Left lung (tissue), 10 donors: Measurements from ENCODE around the gene KIAA2012. TPM values are rescaled to one million over a fixed set of nuclear protein-coding genes. Genes with fewer than 3 reads are reported as not detected.

Source experiments
- ATAC-seq: fragments of 200-7000 bp; cut with Tn5 transposase; one replicate; pipeline ENCODE4 v1.9.1; 2020; ENCODE audit warnings: moderate library complexity
- DNase-seq, 4 donors: peaks; one replicate each; pipeline ENCODE4 v3.0.0-alpha.2; 2013 to 2020
- H3K27ac ChIP-seq, 2 donors: fragments of 200-600 bp; sonication (generic) in 1 of 2; one replicate each; pipeline versions ENCODE4 v1.5.0 to v1.8.0; 2020 to 2021
- H3K27me3 ChIP-seq, 2 donors: fragments of 200-600 bp; sonication (generic) in 1 of 2; one replicate each; pipeline versions ENCODE4 v1.5.0 to v1.8.0; 2020 to 2021
- H3K36me3 ChIP-seq, 2 donors: fragments of 200-600 bp; sonication (generic) in 1 of 2; one replicate each; pipeline versions ENCODE4 v1.5.0 to v1.8.0; 2020 to 2021
- H3K4me1 ChIP-seq, 2 donors: fragments of 200-600 bp; one replicate each; pipeline ENCODE4 v1.8.0; 2021
- H3K4me3 ChIP-seq, 2 donors: fragments of 200-600 bp; sonication (generic) in 1 of 2; one replicate each; pipeline versions ENCODE4 v1.5.0 to v1.8.0; 2020 to 2021; ENCODE audit warnings: mild to moderate bottlenecking in 1 of 2
- H3K9me3 ChIP-seq, 2 donors: fragments of 200-600 bp; sonication (generic) in 1 of 2; one replicate each; pipeline versions ENCODE4 v1.5.0 to v1.8.0; 2020 to 2021
- CTCF ChIP-seq, 2 donors: fragments of 200-600 bp; sonication (generic) in 1 of 2; IDR thresholded peaks; one replicate each; pipeline versions ENCODE4 v1.5.0 to v1.8.0; 2021; ENCODE audit warnings: antibody characterized with exemption in 2 of 2
- intact Hi-C, 2 donors: fragments of 100-400 bp; cut with DNase I; formaldehyde crosslinking; loops; one replicate each; pipeline versions ENCODE4 v1.11.2 to v1.14.2; 2022
- polyA plus RNA-seq, 6 donors: library from polyadenylated mRNA; unstranded; fragments of 120-200 nt; gene quantifications; one replicate each; pipeline ENCODE4 v1.2.1, GENCODE V29; 2013; ENCODE audit not compliant: insufficient read length in 6 of 6
- total RNA-seq, 2 donors: library from RNA; stranded (reverse); fragmentation: NEBNext Ultra II Directional; extraction: Animal tissue kit (Norgen Biotek cat#: 25700); gene quantifications; one replicate each; pipeline ENCODE4 v1.2.1, GENCODE V29; 2021
- donor health status: DM: no; HTN: yes; CAD: no.
- donor health status: DM: no; HTN: no; CAD: no.

The KIAA2012 gene
- total and polyA plus RNA-seq, 8 donors: 0.46 to 2.8 (median 1.5) TPM; not detected in 1

- H3K36me3 ChIP-seq: no peaks in the 10 kb centered on the region
- no peak for TF ChIP-seq CTCF (IDR thresholded peaks at IDR 0.05)
- no peak overlapping the region for H3K27ac ChIP-seq
- intact Hi-C loops: loop anchor here in 1 of 2 donors (10.0 kb wide), 1 partner anchor 138 kb away; no protein-coding TSS in a partner anchor
- no peak for DNase-seq
- H3K9me3 ChIP-seq: no peaks in the 10 kb centered on the region
- peaks cover 5 to 32% of the 10 kb centered on the region in 2 donors for H3K4me1 ChIP-seq
- peak overlapping the region; percentile 61 for H3K4me3 ChIP-seq
- peaks cover 8 to 88% of the 10 kb centered on the region in 2 donors for H3K27me3 ChIP-seq
- no peak for ATAC-seq
Measured at GRCh38 chr2:202037086-202037485, 36.0 kb upstream of the KIAA2012 start.

GRCh38 chr2:202038471-202039277 is 34.4 kb upstream of the KIAA2012 start:
- DNase-seq (peak in 1 of 4 donors; percentile 66), ATAC-seq (peak; percentile 73)
- H3K27ac ChIP-seq: no peak overlapping the region
- H3K4me3 ChIP-seq: no peak overlapping the region
- no peaks in the 10 kb centered on the region for H3K36me3 ChIP-seq
- H3K9me3 ChIP-seq: no peaks in the 10 kb centered on the region
- intact Hi-C loops: loop anchor here in 1 of 2 donors (10.0 kb wide), 1 partner anchor 136 kb away; no protein-coding TSS in a partner anchor
- TF ChIP-seq CTCF (IDR thresholded peaks at IDR 0.05): no peak
- peaks cover 8 to 74% of the 10 kb centered on the region in 2 donors for H3K27me3 ChIP-seq
- peaks cover 4 to 25% of the 10 kb centered on the region in 2 donors for H3K4me1 ChIP-seq

DNA sequence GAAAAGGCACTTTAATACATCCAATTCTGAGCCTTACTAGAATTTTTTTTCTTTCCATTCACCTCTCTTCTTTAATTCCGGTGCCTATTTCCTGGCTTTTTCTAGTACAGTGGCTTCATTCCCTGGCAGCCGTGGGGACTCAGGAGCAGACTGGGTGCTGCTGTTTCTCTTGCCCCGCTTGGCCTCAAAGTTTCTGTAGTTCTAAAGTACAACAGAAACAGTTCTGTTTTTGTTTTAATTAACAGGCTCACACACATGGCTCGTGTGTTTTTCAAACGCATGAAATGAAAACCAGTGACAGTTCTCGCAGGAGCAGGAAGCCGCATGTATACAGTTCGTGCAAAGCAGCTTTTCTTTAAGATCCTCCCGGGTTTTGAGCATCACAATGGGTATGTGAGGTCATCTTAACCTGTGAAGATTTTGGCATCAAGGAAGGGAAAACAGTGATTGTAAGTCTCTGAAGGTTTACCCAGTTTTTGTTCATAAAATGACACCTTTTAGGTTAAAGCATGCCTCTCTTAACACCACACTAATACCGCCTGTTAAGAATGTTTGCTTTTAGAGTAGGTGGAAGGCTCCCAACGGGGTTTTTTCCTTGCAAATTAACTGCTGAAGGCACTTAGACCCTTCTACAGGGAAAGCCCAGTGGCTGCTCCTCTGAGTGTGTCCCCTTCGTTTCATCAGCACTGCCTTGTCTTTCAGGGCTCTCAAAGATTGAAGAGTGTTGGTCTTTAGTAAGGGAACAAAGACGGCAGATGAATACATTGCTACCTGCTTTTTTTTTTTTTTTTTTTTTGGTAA is 33.6 kb upstream of the KIAA2012 start:
- H3K27ac ChIP-seq: no peak overlapping the region
- H3K36me3 ChIP-seq: no peaks in the 10 kb centered on the region
- TF ChIP-seq CTCF (IDR thresholded peaks at IDR 0.05): no peak
- intact Hi-C loops: loop anchor here in 1 of 2 donors (10.0 kb wide), 1 partner anchor 135 kb away; no protein-coding TSS in a partner anchor
- peaks cover 4 to 20% of the 10 kb centered on the region in 2 donors for H3K4me1 ChIP-seq
- ATAC-seq (peak; percentile 6), DNase-seq (no peak)
- peaks cover 8 to 66% of the 10 kb centered on the region in 2 donors for H3K27me3 ChIP-seq
- H3K9me3 ChIP-seq: no peaks in the 10 kb centered on the region
- H3K4me3 ChIP-seq: no peak overlapping the region

GRCh38 chr2:202040079-202040844 is 32.8 kb upstream of the KIAA2012 start:
- ATAC-seq: no peak
- no peak for TF ChIP-seq CTCF (IDR thresholded peaks at IDR 0.05)
- H3K27me3 ChIP-seq: peaks cover 2 to 58% of the 10 kb centered on the region in 2 donors

More at GRCh38 chr2:202040079-202040844, 32.8 kb upstream of the KIAA2012 start:
- Histone ChIP-seq H3K4me1 (peaks cover 4 to 12% of the 10 kb centered on the region in 2 donors), H3K27ac (no peak overlapping the region), H3K4me3 (no peak overlapping the region), H3K9me3 (no peaks in the 10 kb centered on the region), H3K36me3 (no peaks in the 10 kb centered on the region)
- intact Hi-C loops: no loop called here
- no peak for DNase-seq
